ENCODE measurements around the gene CYP1A2.
"Not testable (repeated sequence)": the region's sequence is repeated elsewhere in the genome, so short reads cannot be mapped to it uniquely, and the experiment has no call there.

Gene CYP1A2

GRCh38 chr15:74726774-74727164, 21.9 kb upstream of the CYP1A2 start:
- Histone ChIP-seq H2AFZ (ENCODE audit: low read depth) (peak overlapping the region; percentile 87; the same call in 1 of the 2 replicates), H3K79me2 (ENCODE audit: insufficient read depth, low read depth) (no peaks in the 10 kb centered on the region), H3K27me3 (ENCODE audit: insufficient read depth, low read depth) (no peaks in the 10 kb centered on the region), H3K4me1 (ENCODE audit: low read depth, poor library complexity, severe bottlenecking) (peaks cover 13% of the 10 kb centered on the region), H3K4me3 (IDR thresholded peaks at IDR 0.05; ENCODE audit: insufficient read depth, low read depth, low read length) (no peak overlapping the region), H3K9ac (peak overlapping the region; percentile 54; the same call in 1 of the 2 replicates), H3K4me2 (peak overlapping the region; percentile 53), H3K27ac (no peak overlapping the region), H3K36me3 (ENCODE audit: insufficient read depth) (no peaks in the 10 kb centered on the region), H4K20me1 (ENCODE audit: insufficient read depth) (no peaks in the 10 kb centered on the region)
- no peak for TF ChIP-seq CTCF (conservative IDR thresholded peaks at IDR 0.05; ENCODE audit: low read depth, low read length)

- Histone ChIP-seq H3K27me3 (ENCODE audit: insufficient read depth, low read depth) (no peaks in the 10 kb centered on the region), H3K4me3 (IDR thresholded peaks at IDR 0.05; ENCODE audit: insufficient read depth, low read depth, low read length) (no peak overlapping the region), H3K4me1 (ENCODE audit: low read depth, poor library complexity, severe bottlenecking) (peaks cover 13% of the 10 kb centered on the region), H3K9ac (no peak overlapping the region), H3K4me2 (no peak overlapping the region), H2AFZ (ENCODE audit: low read depth) (no peak overlapping the region), H4K20me1 (ENCODE audit: insufficient read depth) (no peaks in the 10 kb centered on the region), H3K27ac (no peak overlapping the region), H3K36me3 (ENCODE audit: insufficient read depth) (no peaks in the 10 kb centered on the region), H3K79me2 (ENCODE audit: insufficient read depth, low read depth) (no peaks in the 10 kb centered on the region)
- no peak for TF ChIP-seq CTCF (conservative IDR thresholded peaks at IDR 0.05; ENCODE audit: low read depth, low read length)
Observed at GRCh38 chr15:74727727-74728126, 20.9 kb upstream of the CYP1A2 start.

GRCh38 chr15:74728699-74729098, 19.9 kb upstream of the CYP1A2 start:
- not testable (repeated sequence) for H3K4me3 ChIP-seq (IDR thresholded peaks at IDR 0.05; ENCODE audit: insufficient read depth, low read depth, low read length); H3K36me3 ChIP-seq (ENCODE audit: insufficient read depth); H3K9ac ChIP-seq; H3K4me2 ChIP-seq; H3K79me2 ChIP-seq (ENCODE audit: insufficient read depth, low read depth); H4K20me1 ChIP-seq (ENCODE audit: insufficient read depth); H3K27ac ChIP-seq; H2AFZ ChIP-seq (ENCODE audit: low read depth); H3K27me3 ChIP-seq (ENCODE audit: insufficient read depth, low read depth)
- peaks cover 13% of the 10 kb centered on the region for H3K4me1 ChIP-seq (ENCODE audit: low read depth, poor library complexity, severe bottlenecking)

- peaks cover 13% of the 10 kb centered on the region for H3K4me1 ChIP-seq (ENCODE audit: low read depth, poor library complexity, severe bottlenecking)
- H3K4me3 ChIP-seq (IDR thresholded peaks at IDR 0.05; ENCODE audit: insufficient read depth, low read depth, low read length); H4K20me1 ChIP-seq (ENCODE audit: insufficient read depth); H2AFZ ChIP-seq (ENCODE audit: low read depth); H3K36me3 ChIP-seq (ENCODE audit: insufficient read depth); H3K9ac ChIP-seq; H3K27ac ChIP-seq; H3K79me2 ChIP-seq (ENCODE audit: insufficient read depth, low read depth); H3K4me2 ChIP-seq; H3K27me3 ChIP-seq (ENCODE audit: insufficient read depth, low read depth): not testable (repeated sequence)
Observed at GRCh38 chr15:74729372-74729771, 19.3 kb upstream of the CYP1A2 start.

- Histone ChIP-seq H3K27ac (no peak overlapping the region), H3K36me3 (ENCODE audit: insufficient read depth) (no peaks in the 10 kb centered on the region), H3K4me1 (ENCODE audit: low read depth, poor library complexity, severe bottlenecking) (peaks cover 9% of the 10 kb centered on the region), H3K9ac (no peak overlapping the region), H3K27me3 (ENCODE audit: insufficient read depth, low read depth) (no peaks in the 10 kb centered on the region), H3K4me3 (IDR thresholded peaks at IDR 0.05; ENCODE audit: insufficient read depth, low read depth, low read length) (no peak overlapping the region), H2AFZ (ENCODE audit: low read depth) (no peak overlapping the region), H4K20me1 (ENCODE audit: insufficient read depth) (no peaks in the 10 kb centered on the region), H3K79me2 (ENCODE audit: insufficient read depth, low read depth) (no peaks in the 10 kb centered on the region), H3K4me2 (no peak overlapping the region)
- TF ChIP-seq CTCF (conservative IDR thresholded peaks at IDR 0.05; ENCODE audit: low read depth, low read length), result no peak
Observed at GRCh38 chr15:74730619-74731316, 17.9 kb upstream of the CYP1A2 start.
